H9 (cell line): ENCODE results near the gene PSMA6. TPM values are rescaled to one million over a fixed set of nuclear protein-coding genes. Genes with fewer than 3 reads are reported as not detected.

Experiments used
- DNase-seq: peaks from one replicate; pipeline ENCODE4 v3.0.0-alpha.2; 2017
- H2AFZ ChIP-seq: one replicate; pipeline ENCODE4 v1.6.1; 2013; ENCODE audit warnings: mild to moderate bottlenecking, low read length, control low read depth, moderate library complexity
- H2AK5ac ChIP-seq: 2 replicates; pipeline ENCODE4 v1.6.1; 2013; ENCODE audit warnings: low read length, control low read depth, mixed read lengths; ENCODE audit not compliant: insufficient read length
- H2BK120ac ChIP-seq: one replicate; pipeline ENCODE4 v1.6.1; 2013; ENCODE audit warnings: low read depth, mild to moderate bottlenecking, low read length, control low read depth, inconsistent platforms; ENCODE audit not compliant: poor library complexity, severe bottlenecking
- H2BK12ac ChIP-seq: 2 replicates; pipeline ENCODE4 v1.6.1; 2013; ENCODE audit warnings: low read length, control low read depth, mixed read lengths, low read depth; ENCODE audit not compliant: insufficient read length
- H2BK15ac ChIP-seq: 2 replicates; pipeline ENCODE4 v1.6.1; 2013; ENCODE audit warnings: low read depth, low read length, control low read depth
- H2BK20ac ChIP-seq: one replicate; pipeline ENCODE4 v1.6.1; 2013; ENCODE audit warnings: low read depth, mild to moderate bottlenecking, low read length, control low read depth, inconsistent platforms; ENCODE audit not compliant: poor library complexity, severe bottlenecking
- H2BK5ac ChIP-seq: 2 replicates; pipeline ENCODE4 v1.6.1; 2013; ENCODE audit warnings: low read length, control low read depth, mixed read lengths; ENCODE audit not compliant: insufficient read length
- H3K14ac ChIP-seq: 2 replicates; pipeline ENCODE4 v1.6.1; 2013; ENCODE audit warnings: low read length, control low read depth; ENCODE audit not compliant: insufficient read depth
- H3K18ac ChIP-seq: 2 replicates; pipeline ENCODE4 v1.6.1; 2013; ENCODE audit warnings: low read depth, mild to moderate bottlenecking, mixed read lengths, low read length, control low read depth; ENCODE audit not compliant: insufficient read length
- H3K23ac ChIP-seq: 2 replicates; pipeline ENCODE4 v1.6.1; 2013; ENCODE audit warnings: low read length, control low read depth, mixed read lengths, low read depth; ENCODE audit not compliant: insufficient read length
- H3K23me2 ChIP-seq: 2 replicates; pipeline ENCODE4 v1.6.1; 2013; ENCODE audit warnings: low read depth, mild to moderate bottlenecking, mixed read lengths, low read length, control low read depth; ENCODE audit not compliant: insufficient read length, poor library complexity, severe bottlenecking
- H3K27ac ChIP-seq: 2 replicates; pipeline ENCODE4 v1.5.1; 2013; ENCODE audit warnings: low read length, control low read depth, mixed read lengths, low read depth; ENCODE audit not compliant: insufficient read length
- H3K27me3 ChIP-seq: 2 replicates; pipeline ENCODE4 v1.6.1; 2013; ENCODE audit warnings: low read length, control low read depth, inconsistent platforms; ENCODE audit not compliant: insufficient read depth
- H3K4ac ChIP-seq: 2 replicates; pipeline ENCODE4 v1.6.1; 2013; ENCODE audit warnings: low read depth, mild to moderate bottlenecking, control low read depth, inconsistent platforms, low read length, moderate library complexity
- H3K4me1 ChIP-seq: 2 replicates; pipeline ENCODE4 v1.6.1; 2013; ENCODE audit warnings: low read length, control low read depth, inconsistent platforms; ENCODE audit not compliant: insufficient read depth
- H3K4me2 ChIP-seq: 2 replicates; pipeline ENCODE4 v1.6.1; 2013; ENCODE audit warnings: low read length, control low read depth, mixed read lengths; ENCODE audit not compliant: insufficient read length, insufficient read depth
- H3K56ac ChIP-seq: 2 replicates; pipeline ENCODE4 v1.6.1; 2013; ENCODE audit warnings: low read depth, mild to moderate bottlenecking, mixed read lengths, low read length, control low read depth; ENCODE audit not compliant: insufficient read length
- H3K79me1 ChIP-seq: 2 replicates; pipeline ENCODE4 v1.6.1; 2013; ENCODE audit warnings: low read depth, mild to moderate bottlenecking, moderate library complexity, low read length, control low read depth, inconsistent platforms; ENCODE audit not compliant: insufficient read depth, poor library complexity, severe bottlenecking
- H3K79me2 ChIP-seq: 2 replicates; pipeline ENCODE4 v1.6.1; 2013; ENCODE audit warnings: low read length, control low read depth, inconsistent platforms; ENCODE audit not compliant: insufficient read depth
- H3K9ac ChIP-seq: 2 replicates; pipeline ENCODE4 v1.6.1; 2013; ENCODE audit warnings: low read length, control low read depth, mixed read lengths; ENCODE audit not compliant: insufficient read length; ENCODE audit errors: extremely low read depth
- H3K9me3 ChIP-seq: one replicate; pipeline ENCODE4 v1.6.1; 2013; ENCODE audit warnings: low read depth, low read length, inconsistent platforms; ENCODE audit not compliant: control insufficient read depth
- H3T11ph ChIP-seq: one replicate; pipeline ENCODE4 v1.6.1; 2013; ENCODE audit warnings: mild to moderate bottlenecking, low read length, control low read depth, inconsistent platforms
- H4K20me1 ChIP-seq: one replicate; pipeline ENCODE4 v1.6.1; 2013; ENCODE audit not compliant: control insufficient read depth, insufficient read length, insufficient read depth
- H4K5ac ChIP-seq: 2 replicates; pipeline ENCODE4 v1.6.1; 2013; ENCODE audit warnings: low read depth, mild to moderate bottlenecking, mixed read lengths, low read length, control low read depth; ENCODE audit not compliant: insufficient read length
- H4K8ac ChIP-seq: replicated peaks from 2 replicates; pipeline ENCODE4 v1.6.1; 2013; ENCODE audit warnings: low read length, control low read depth, mixed read lengths, low read depth; ENCODE audit not compliant: insufficient read length
- H4K91ac ChIP-seq: 2 replicates; pipeline ENCODE4 v1.6.1; 2013; ENCODE audit warnings: low read depth, mild to moderate bottlenecking, moderate library complexity, mixed read lengths, low read length, control low read depth; ENCODE audit not compliant: insufficient read length
- H3K27ac Mint-ChIP-seq, 3 experiments: 2 replicates in 2 of 3; 3 replicates in 1 of 3; pipeline ENCODE4 v1.8.0; 2020 to 2021; ENCODE audit warnings: mixed read lengths in 3 of 3, mild to moderate bottlenecking in 1 of 3, moderate library complexity in 1 of 3
- H3K27me3 Mint-ChIP-seq: 2 replicates; pipeline ENCODE4 v1.8.0; 2021; ENCODE audit warnings: low read depth, mild to moderate bottlenecking, moderate library complexity, mixed read lengths
- H3K36me3 Mint-ChIP-seq, 3 experiments: 2 replicates in 2 of 3; 3 replicates in 1 of 3; pipeline ENCODE4 v1.8.0; 2020 to 2021; ENCODE audit warnings: low read depth in 3 of 3, mixed read lengths in 3 of 3; ENCODE audit not compliant: insufficient read depth in 1 of 3
- H3K4me1 Mint-ChIP-seq, 2 experiments: 2 replicates each; pipeline ENCODE4 v1.8.0; 2020; ENCODE audit warnings: mixed read lengths in 2 of 2
- H3K4me3 Mint-ChIP-seq, 2 experiments: 2 replicates in 1 of 2; 3 replicates in 1 of 2; pipeline ENCODE4 v1.8.0; 2020 to 2021; ENCODE audit warnings: mild to moderate bottlenecking in 2 of 2, mixed read lengths in 2 of 2, moderate library complexity in 1 of 2
- H3K9me3 Mint-ChIP-seq, 2 experiments: 2 replicates in 1 of 2; 3 replicates in 1 of 2; pipeline ENCODE4 v1.8.0; 2020; ENCODE audit warnings: mild to moderate bottlenecking in 2 of 2, mixed read lengths in 2 of 2, moderate library complexity in 1 of 2
- WGBS: extraction: QIAGEN DNeasy Blood & Tissue Kit; methylation state at CpG from one replicate; pipeline ENCODE4 v1.1.7; 2013; ENCODE audit warnings: missing lambda C conversion rate, low lambda C conversion rate, mixed read lengths; ENCODE audit not compliant: insufficient read length; ENCODE audit errors: extremely low coverage; 5-methylcytosine and 5-hydroxymethylcytosine counted together
- total RNA-seq: library from RNA; stranded (reverse); gene quantifications from 2 replicates; pipeline ENCODE4 v1.2.1, GENCODE V29; 2021
- TF ChIP-seq, protein P1 (sequence below): fragments of 200-600 bp; sonication (generic); conservative IDR thresholded peaks from 3 replicates; pipeline ENCODE4 v1.8.0; 2021; ENCODE audit warnings: antibody characterized with exemption, mild to moderate bottlenecking

Gene PSMA6
- total RNA-seq, 1 experiment from 2014 or later: 255 TPM

DNA sequence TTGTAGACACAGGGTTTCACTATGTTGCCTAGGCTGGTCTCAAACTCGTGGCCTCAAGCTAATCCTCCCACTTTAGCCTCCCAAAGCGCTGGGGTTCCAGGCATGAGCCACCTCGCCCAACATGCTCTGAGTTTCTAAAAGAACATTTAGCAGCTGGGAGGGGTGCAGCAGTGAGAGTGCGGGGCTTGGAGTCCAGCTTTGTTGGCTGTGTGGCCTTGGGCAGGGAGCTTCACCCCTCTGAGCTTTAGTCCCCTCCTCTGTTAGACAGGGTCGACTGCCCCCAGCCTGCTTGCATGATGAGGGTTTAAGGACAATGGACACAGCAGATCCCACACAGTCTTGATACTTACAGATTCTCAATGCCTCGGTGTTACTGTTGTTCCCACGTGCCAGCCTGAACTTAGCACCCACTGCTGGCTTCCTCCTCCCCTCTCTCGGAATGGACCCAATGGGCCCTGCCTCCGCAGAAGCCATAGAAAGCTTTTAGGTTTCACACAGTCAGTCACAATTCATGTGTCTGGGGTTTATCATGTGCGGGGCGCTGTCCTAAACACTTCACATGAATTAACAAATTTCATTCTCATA is 54.6 kb downstream of the PSMA6 start:
- H3T11ph ChIP-seq: no peak overlapping the region
- peak overlapping the region in 1 of 3 experiments; percentile 23; a peak in 1 of 7 replicates for H3K27ac Mint-ChIP-seq
- no peak overlapping the region for H3K56ac ChIP-seq
- no peak overlapping the region for H3K9ac ChIP-seq
- H3K79me2 ChIP-seq: no peaks in the 10 kb centered on the region
- no peak overlapping the region for H4K91ac ChIP-seq
- no peaks in the 10 kb centered on the region for H3K9me3 ChIP-seq
- H2AK5ac ChIP-seq: no peak overlapping the region
- H3K23me2 ChIP-seq: no peaks in the 10 kb centered on the region
- no peak overlapping the region for H2BK12ac ChIP-seq
- no peak overlapping the region for H3K18ac ChIP-seq
- H3K9me3 Mint-ChIP-seq: no peaks in the 10 kb centered on the region; a peak in 1 of 5 replicates
- no peak overlapping the region for H3K27ac ChIP-seq
- H4K5ac ChIP-seq: no peak overlapping the region
- H4K20me1 ChIP-seq: no peaks in the 10 kb centered on the region
- no peak overlapping the region for H2BK5ac ChIP-seq
- no peak overlapping the region for H2AFZ ChIP-seq
- TF ChIP-seq, protein P1, sequence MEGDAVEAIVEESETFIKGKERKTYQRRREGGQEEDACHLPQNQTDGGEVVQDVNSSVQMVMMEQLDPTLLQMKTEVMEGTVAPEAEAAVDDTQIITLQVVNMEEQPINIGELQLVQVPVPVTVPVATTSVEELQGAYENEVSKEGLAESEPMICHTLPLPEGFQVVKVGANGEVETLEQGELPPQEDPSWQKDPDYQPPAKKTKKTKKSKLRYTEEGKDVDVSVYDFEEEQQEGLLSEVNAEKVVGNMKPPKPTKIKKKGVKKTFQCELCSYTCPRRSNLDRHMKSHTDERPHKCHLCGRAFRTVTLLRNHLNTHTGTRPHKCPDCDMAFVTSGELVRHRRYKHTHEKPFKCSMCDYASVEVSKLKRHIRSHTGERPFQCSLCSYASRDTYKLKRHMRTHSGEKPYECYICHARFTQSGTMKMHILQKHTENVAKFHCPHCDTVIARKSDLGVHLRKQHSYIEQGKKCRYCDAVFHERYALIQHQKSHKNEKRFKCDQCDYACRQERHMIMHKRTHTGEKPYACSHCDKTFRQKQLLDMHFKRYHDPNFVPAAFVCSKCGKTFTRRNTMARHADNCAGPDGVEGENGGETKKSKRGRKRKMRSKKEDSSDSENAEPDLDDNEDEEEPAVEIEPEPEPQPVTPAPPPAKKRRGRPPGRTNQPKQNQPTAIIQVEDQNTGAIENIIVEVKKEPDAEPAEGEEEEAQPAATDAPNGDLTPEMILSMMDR: no peak
- no peak overlapping the region for H2BK15ac ChIP-seq
- peaks cover 4% of the 10 kb centered on the region; the same call in 1 of the 2 replicates for H3K4me1 ChIP-seq
- H3K27me3 ChIP-seq: no peaks in the 10 kb centered on the region
- no peak overlapping the region for H4K8ac ChIP-seq
- H3K4me1 Mint-ChIP-seq: peaks cover 26 to 34% of the 10 kb centered on the region in 2 experiments
- H3K27me3 Mint-ChIP-seq: peaks cover 3% of the 10 kb centered on the region; the same call in 1 of the 2 replicates
- no peak overlapping the region for H2BK120ac ChIP-seq
- H3K36me3 Mint-ChIP-seq: no peaks in the 10 kb centered on the region; a peak in 1 of 7 replicates
- no peaks in the 10 kb centered on the region for H3K79me1 ChIP-seq
- H3K23ac ChIP-seq: no peak overlapping the region
- H2BK20ac ChIP-seq: no peak overlapping the region
- no peak overlapping the region for H3K14ac ChIP-seq
- no CpG with 5 or more reads among the region's 11 CpGs for WGBS
- no peak overlapping the region for H3K4me2 ChIP-seq
- H3K4me3 Mint-ChIP-seq: no peak overlapping the region
- no peak overlapping the region for H3K4ac ChIP-seq
- DNase-seq: peak; percentile 20
